ENCODE data around the gene PSG1.
"Not testable (repeated sequence)": the region's sequence is repeated elsewhere in the genome, so short reads cannot be mapped to it uniquely, and the experiment has no call there.

DNA sequence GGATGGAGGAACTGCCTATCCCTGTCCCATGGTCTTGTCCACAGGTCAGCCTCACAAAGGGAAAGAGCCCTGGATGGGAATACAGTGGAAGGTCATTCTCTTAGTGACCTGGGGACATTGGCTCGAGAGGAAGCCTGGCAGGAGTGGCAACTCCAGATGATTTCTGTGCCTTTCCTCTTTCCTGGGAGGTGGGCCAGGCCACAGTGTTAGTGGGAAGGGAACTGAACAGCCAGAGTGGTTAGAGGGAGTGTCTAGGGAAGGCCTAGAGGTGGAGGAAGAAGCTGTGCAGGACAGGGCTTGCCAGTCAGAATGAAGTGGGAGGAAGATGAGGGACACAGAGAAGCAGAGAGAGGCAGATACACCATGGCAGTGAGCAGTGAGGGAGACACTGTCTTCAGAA, 3.6 kb downstream of the PSG1 start:
- not testable (repeated sequence) for TF ChIP-seq ZFX (IDR thresholded peaks at IDR 0.05); CEBPB (IDR thresholded peaks at IDR 0.05; ENCODE audit: low read depth)

All from HCT116 (cell line).